Measurements from ENCODE around the gene HCFC1. TPM values are rescaled to one million over a fixed set of nuclear protein-coding genes. Genes with fewer than 3 reads are reported as not detected.

The HCFC1 gene
- total and polyA plus RNA-seq, 2 of the 8 experiments (the other 6 are each of a cell fraction or from before 2014, with no cell fraction given): 24.9 to 117 TPM

GRCh38 chrX:154002215-154002719 lies 30.6 kb upstream of the HCFC1 start:
- Histone ChIP-seq H2BK20ac (ENCODE audit: low read length) (no peak overlapping the region), H2BK120ac (replicated peaks; ENCODE audit: low read depth, low read length) (no peak overlapping the region), H3K79me1 (ENCODE audit: low read depth, low read length) (no peaks in the 10 kb centered on the region), H2BK12ac (ENCODE audit: low read depth, low read length) (no peak overlapping the region), H4K91ac (replicated peaks; ENCODE audit: insufficient read length, low read length) (peak overlapping the region; percentile 54), H4K5ac (ENCODE audit: insufficient read length, low read depth, low read length) (no peak overlapping the region), H4K20me1 (replicated peaks in 1 of 2; ENCODE audit: control insufficient read depth in 1 of 2, insufficient read depth in 2 of 2, low read length in 2 of 2) (no peaks in the 10 kb centered on the region), H3K9ac (replicated peaks in 1 of 4; ENCODE audit: extremely low read depth in 1 of 4, low read depth in 3 of 4, low read length in 3 of 4) (0 out of 7 replicates have a peak overlapping the region, but pooled peaks of 1 of the 4 experiments have one; percentile 1), H2AFZ (ENCODE audit: low read length) (no peak overlapping the region), H3K4ac (replicated peaks; ENCODE audit: insufficient read length, low read depth, low read length) (no peak overlapping the region), H3K23me2 (ENCODE audit: low read depth, low read length) (no peaks in the 10 kb centered on the region), H3K27ac (ENCODE audit: low read depth, low read length) (no peak overlapping the region; the same call in 1 of the 2 replicates), H3K27me3 (replicated peaks in 1 of 4; ENCODE audit: control insufficient read depth in 3 of 4, extremely low read depth in 1 of 4, insufficient read depth in 3 of 4, low read length in 3 of 4) (no peaks in the 10 kb centered on the region), H3K23ac (ENCODE audit: insufficient read length) (no peak overlapping the region), H2AK5ac (ENCODE audit: low read depth, low read length) (no peak overlapping the region), H3K9me3 (ENCODE audit: insufficient read depth in 2 of 2, low read depth in 1 of 2, low read length in 1 of 2) (no peaks in the 10 kb centered on the region), H3K79me2 (ENCODE audit: control insufficient read depth in 1 of 2, insufficient read depth in 2 of 2, low read length in 2 of 2) (no peaks in the 10 kb centered on the region), H3K4me1 (replicated peaks in 1 of 4; ENCODE audit: control insufficient read depth in 3 of 4, insufficient read depth in 4 of 4, low read length in 3 of 4) (peaks cover 0 to 8% (median 0%) of the 10 kb centered on the region in 4 experiments; a peak in 2 of 7 replicates), H3K18ac (ENCODE audit: extremely low read depth, low read length) (peak overlapping the region; percentile 38), H2BK15ac (ENCODE audit: low read length) (no peak overlapping the region), H2BK5ac (ENCODE audit: low read depth, low read length) (peak overlapping the region; percentile 75; the same call in 1 of the 2 replicates), H3K4me2 (ENCODE audit: insufficient read depth in 1 of 2, low read depth in 2 of 2, low read length in 2 of 2) (no peak overlapping the region), H4K8ac (ENCODE audit: extremely low read depth, insufficient read depth, low read length) (no peak overlapping the region), H3K4me3 (ENCODE audit: extremely low read depth in 1 of 4, insufficient read depth in 2 of 4, low read depth in 3 of 4, low read length in 4 of 4) (no peak overlapping the region), H3K36me3 (ENCODE audit: control insufficient read depth in 2 of 4, insufficient read depth in 4 of 4, low read length in 3 of 4) (no peaks in the 10 kb centered on the region), H3K14ac (ENCODE audit: insufficient read length) (no peak overlapping the region), H3K56ac (replicated peaks; ENCODE audit: insufficient read length, low read depth, low read length) (no peak overlapping the region)
- POLR2A ChIA-PET (ENCODE audit: partially characterized antibody): interaction anchor here (1.3 to 2.1 kb wide), 4 partner anchors 9 to 43 kb away, joined by 3 to 6 read pairs (median 5); partner anchors contain the start of gene HCFC1
- 82% methylated on average over 7 of the region's 17 CpGs; no CpG with 5 or more reads in 1 of the 2 experiments for WGBS, 2 experiments (ENCODE audit: extremely low coverage in 1 of 2, insufficient coverage in 1 of 2, insufficient read length in 1 of 2, insufficient replicate concordance in 2 of 2, low coverage in 1 of 2, low lambda C conversion rate in 2 of 2, missing lambda C conversion rate in 1 of 2)
- peak; percentile 72; the same call in 1 of the 2 replicates for TF ChIP-seq MAFK (IDR thresholded peaks at IDR 0.05; ENCODE audit: low read depth, low read length)
- TF ChIP-seq TAF1 (IDR thresholded peaks at IDR 0.05; ENCODE audit: low read depth, low read length): no peak
- 0 out of 2 replicates have a peak, but pooled peaks have one; percentile 26 for TF ChIP-seq YY1 (IDR thresholded peaks at IDR 0.05; ENCODE audit: low read depth, low read length)
- TF ChIP-seq SUZ12 (IDR thresholded peaks at IDR 0.05; ENCODE audit: low read length): no peak
- no peak for TF ChIP-seq CTCF (IDR thresholded peaks at IDR 0.05; ENCODE audit: control extremely low read depth in 1 of 3, insufficient read depth in 1 of 3, low read depth in 1 of 3, low read length in 3 of 3)
- no peak for TF ChIP-seq CBX8 (IDR thresholded peaks at IDR 0.05; ENCODE audit: borderline replicate concordance, low read depth, low read length)
- no peak for TF ChIP-seq SP2 (IDR thresholded peaks at IDR 0.05; ENCODE audit: low read length)
- TF ChIP-seq BACH1 (IDR thresholded peaks at IDR 0.05; ENCODE audit: low read length): peak; percentile 68; the same call in 1 of the 2 replicates
- no peak for TF ChIP-seq SRF (IDR thresholded peaks at IDR 0.05; ENCODE audit: low read depth, low read length)
- CTCF ChIA-PET (ENCODE audit: partially characterized antibody): interaction anchor here (2.0 kb wide), 1 partner anchor 12 kb away, joined by 10 read pairs; no protein-coding TSS in a partner anchor
- no peak for DNase-seq (ENCODE audit: low read depth in 1 of 2, low spot score in 2 of 2)
- no peak for FAIRE-seq
